Measurements from ENCODE around the gene RBM23.
"Not testable (repeated sequence)": the region's sequence is repeated elsewhere in the genome, so short reads cannot be mapped to it uniquely, and the experiment has no call there.

Gene RBM23

DNA sequence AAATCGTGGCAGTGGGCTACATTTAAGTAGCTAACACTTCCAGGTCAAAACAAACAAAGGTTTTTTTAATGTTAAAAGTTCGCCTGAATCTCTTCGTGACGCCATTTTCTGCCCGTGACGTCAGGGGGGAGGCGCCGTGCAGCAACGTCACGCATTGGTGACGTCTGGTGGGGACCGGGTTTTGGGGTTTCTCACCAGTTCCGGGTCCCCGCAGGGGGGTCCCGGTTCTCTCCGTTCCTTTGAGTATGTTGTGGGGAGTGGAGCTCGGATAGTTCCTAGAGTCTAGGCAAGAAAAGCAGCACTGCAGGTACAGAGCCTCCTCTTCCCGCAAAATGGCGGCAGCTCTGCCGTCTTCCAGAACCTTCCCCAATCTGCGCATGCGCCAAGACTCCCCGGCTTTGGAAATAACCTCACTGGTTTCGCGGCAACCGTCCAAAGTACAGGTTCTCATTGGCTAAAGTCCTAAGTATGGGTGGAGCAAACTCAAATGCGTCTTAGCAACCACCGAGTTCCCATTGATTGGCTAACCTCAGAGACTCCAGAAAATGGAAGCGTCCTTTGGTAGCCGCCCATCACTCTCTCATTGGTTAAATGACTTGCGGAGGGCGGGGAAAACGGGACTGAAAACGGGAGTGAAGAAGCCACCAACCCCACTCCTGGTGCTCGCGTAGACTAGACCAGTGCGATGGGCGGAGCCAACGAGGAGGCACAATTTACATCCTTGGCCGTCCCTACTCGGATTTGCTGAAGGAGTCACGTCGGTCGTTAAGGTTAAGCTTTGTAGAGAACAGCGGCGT is at the start of gene RBM23:
TSS of gene RBM23 (minus strand) at position 346 of the 797 bp plus-strand sequence.
- peak; percentile 100 for DNase-seq

GRCh38 chr14:22966783-22967269 is 47.9 kb upstream of the RBM23 start:
- DNase-seq, result no peak

GRCh38 chr14:22965916-22966782 is 47.2 kb upstream of the RBM23 start:
- DNase-seq, result not testable (repeated sequence)

DNA sequence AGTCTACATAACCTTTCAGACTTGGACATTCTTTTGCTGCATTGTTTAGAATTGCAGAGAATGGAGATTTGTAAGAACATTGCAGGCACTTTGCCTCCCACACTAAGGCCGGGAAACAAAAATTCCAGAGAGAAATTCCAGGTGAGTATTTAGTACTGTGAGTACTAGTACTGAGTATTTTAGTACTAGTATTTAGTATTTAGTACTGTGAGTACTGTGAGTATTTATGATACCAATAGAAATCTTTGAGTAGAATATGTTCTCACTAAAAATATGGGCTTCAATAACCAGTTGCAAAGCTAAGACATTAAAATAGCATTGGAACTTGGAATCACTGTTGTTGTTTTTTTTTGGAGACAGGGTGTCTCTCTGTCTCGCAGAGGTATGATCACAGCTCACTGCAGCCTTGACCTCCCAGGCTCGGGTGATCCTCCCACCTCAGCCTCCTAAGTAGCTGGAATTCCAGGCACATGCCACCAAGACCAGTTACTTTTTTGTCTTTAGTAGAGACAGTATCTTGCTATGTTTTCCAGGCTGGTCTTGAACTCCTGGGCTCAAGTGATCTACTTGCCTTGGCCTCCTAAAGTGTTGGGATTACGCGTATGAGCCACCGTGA is 43.2 kb upstream of the RBM23 start:
- DNase-seq, result no peak

DNA sequence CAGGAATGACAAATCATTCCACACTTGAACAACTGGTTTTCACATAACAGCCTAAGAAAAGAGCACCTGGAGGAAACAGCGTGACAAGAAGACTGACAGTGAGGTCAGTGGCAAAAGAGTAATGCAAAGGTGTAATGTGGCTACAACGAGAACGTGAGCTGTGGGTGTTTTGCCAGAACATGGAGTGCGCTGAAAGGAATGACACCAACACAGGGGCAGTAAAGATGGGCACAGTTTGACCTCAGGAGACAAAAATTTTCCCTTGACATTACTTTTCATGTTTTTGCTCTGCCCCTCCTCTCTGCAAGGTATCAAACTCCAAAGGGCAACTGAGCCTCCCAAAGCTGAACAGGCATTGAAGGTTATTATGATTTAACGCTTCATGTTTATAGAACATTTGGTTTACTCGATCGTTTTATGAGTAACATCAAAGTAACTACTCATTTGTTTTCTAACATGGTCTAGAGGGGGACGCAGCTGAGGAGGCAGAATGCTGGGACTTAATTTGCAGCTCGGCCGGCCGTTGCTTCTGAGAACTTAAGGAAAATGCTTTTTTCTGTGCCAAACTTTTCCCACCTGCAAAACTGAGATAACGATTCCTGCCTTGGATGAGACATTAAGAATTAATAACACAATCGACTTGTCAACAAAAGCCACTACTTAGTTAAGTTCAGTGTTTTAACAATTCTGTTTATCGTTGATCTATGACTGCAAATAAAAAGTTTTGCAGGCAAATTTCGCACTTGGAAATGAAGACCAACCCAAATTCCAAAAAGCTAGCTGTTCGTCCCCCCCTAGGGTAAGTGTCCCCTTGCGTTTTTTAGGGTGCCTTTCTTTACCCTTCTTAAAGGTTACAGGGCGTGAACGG is 37.0 kb upstream of the RBM23 start:
- DNase-seq, result no peak

GRCh38 chr14:22952418-22952817 is 33.5 kb upstream of the RBM23 start:
- DNase-seq, result no peak

- DNase-seq, result not testable (repeated sequence)
These were observed 32.8 kb upstream of the RBM23 start for GRCh38 chr14:22951795-22952194.

GRCh38 chr14:22945642-22946041 is 26.7 kb upstream of the RBM23 start:
- DNase-seq, result no peak

GRCh38 chr14:22939684-22940083 is 20.7 kb upstream of the RBM23 start:
- no peak for DNase-seq

DNA sequence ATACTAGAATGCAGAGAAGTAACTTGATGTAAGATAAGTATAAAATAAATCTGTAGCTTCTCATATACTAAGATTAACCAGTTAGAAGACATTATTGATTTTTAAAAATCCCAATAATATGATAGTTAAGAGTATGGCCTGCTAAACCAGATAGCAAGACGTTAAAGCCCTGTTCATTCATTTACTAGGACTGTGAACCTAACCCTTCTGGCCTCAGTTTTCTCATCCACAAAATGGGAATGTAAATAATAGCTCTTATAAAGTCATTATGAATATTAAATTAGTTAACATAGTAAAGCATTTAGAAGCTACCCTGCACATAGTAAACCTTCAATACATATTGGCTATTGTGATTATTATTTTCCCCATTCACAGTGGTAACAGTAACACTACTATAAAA is 16.2 kb upstream of the RBM23 start:
- DNase-seq, result no peak

DNA sequence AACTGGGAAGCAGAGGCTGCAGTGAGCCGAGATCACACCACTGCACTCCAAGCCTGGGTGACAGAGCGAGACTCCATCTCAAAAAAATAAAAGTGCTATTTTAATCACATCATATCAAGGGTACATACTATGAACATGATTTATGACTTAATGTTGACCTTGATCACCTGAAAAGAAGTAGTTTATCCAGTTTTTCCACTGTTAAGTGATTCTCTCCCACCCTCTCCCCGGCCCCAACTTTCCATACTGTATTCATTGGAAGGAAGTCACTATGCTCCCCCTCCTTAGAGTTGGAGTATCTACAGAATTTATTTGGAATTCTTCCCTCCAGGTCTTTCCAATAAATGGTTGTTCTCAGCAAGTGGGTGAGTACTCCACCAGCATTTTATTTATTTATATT is 13.2 kb upstream of the RBM23 start:
- no peak for DNase-seq

GRCh38 chr14:22929961-22930364 is 11.0 kb upstream of the RBM23 start:
- DNase-seq, result no peak

- peak; percentile 100 for DNase-seq
These were observed 10.4 kb upstream of the RBM23 start, which contains the start of gene PRMT5 for GRCh38 chr14:22929104-22929960. Gene PRMT5, minus strand, starts transcription at chr14:22929376. Its CDS starts 15 bp downstream, at chr14:22929361.

DNA sequence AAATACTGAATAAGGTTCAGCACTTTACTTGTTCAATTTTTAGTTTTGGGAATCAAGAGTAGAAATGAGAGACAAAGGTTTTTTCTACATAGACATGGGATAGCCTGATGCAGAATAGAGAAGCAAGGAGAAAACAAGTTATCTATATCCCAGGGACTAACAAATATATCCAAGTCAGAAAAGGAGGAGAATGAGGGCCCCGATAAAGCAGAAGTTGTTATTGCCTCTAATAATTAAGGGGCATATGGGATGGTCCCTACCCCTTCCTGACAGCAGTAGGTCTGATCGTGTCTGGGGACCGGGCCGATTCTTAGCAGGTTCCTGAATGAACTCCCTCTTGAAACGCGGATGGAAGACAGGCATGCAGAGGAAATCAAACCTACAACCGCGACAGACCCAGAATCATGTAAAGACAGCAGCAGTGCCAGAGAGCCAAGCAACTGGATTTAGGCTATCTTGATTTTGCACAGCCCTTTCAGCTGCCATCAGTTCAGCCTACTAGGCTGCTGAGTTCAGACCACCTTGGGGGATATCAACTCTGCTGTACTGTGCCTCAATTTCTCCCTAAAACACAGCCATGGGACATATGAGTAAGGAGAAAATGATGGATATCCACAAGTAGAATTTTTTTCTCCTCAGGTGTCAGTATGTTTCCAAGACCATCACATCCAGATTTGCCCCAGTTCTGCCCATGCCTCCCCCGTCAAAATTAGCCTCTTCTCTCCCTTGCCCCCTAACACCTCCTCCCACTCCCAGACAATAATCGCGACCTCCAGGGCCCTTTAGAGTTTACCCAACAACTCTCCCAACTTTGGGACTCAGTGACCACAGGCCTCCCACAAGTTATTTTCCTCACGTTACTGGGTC is 9.5 kb upstream of the RBM23 start:
- peak; percentile 50 for DNase-seq

DNA sequence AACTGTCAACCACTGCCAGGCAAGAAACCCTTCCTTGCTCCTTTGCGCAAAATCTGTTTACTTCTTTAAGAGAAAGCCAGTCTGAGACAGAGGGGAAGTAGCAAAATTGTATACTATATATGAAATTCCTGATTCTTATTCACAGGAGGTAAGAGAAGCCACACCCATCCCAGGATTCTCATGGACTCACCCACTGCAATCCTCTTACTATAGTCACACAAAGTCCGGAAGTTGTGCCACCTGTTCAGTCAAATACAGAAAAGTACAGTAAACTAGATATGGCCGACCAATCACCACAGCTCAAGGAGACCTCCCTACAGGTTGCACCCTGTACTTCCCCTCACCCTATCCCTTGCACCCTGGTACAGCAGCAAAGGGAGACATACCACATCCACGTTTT is 7.4 kb upstream of the RBM23 start:
- DNase-seq, result no peak

- DNase-seq, result no peak
These were observed 6.6 kb upstream of the RBM23 start for GRCh38 chr14:22925513-22925912.

DNA sequence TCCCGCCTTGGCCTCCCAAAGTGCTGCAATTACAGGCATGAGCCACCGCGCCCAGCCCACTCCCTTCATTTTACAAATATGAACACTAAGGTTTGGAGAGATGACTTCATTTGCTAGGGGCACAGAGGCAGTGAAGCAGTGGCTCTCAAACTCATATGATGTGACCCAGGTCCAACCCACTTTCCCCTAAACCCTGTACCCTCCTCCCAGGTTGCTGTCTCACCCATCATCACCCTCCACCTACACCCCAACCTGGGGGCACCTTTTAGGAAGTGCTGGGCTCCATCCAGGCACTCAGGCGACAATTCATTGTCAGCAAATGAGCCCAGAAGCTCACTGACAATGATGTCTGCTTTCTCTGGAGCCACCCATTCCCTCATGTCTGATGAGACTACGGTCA is 4.8 kb upstream of the RBM23 start:
- DNase-seq, result no peak

DNA sequence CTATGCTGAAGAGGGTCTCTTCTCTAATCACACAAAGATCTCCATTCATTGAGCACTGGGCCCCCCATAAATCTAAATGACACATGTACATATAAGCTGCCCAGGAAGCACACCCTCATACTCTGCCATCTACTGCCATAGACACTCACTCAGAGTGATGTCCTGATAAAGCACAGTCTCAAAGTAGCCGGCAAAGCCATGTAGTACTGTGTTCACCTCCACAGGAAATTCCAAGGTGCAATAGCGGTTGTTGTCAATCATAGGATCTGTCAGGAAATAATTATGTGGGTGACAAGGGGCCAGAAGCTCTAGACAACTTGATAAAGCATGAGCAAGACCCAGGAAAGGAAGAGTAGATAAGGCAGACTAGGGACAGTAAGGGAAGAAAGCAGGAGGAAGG is 3.3 kb upstream of the RBM23 start:
- no peak for DNase-seq

GRCh38 chr14:22920697-22921096 is 1.7 kb upstream of the RBM23 start:
- no peak for DNase-seq

DNA sequence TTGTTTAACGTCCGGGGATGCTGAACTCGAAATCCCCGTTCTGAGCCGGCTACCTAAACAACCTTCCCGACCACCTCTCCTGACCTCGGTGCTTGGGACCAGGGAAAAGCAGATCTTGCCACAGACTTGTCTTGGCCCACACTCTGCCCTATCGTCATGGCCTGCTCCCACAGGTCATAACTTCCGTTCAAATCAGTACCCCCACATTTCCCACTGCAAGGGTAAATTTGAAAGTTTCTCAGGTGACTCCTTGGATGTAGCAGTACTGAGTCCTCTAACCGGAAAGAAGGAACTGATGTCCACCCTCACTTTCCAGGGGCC is 612 bp upstream of the RBM23 start:
- DNase-seq, result no peak
